NK-92 (cell line): ENCODE measurements around the gene DNAAF2.
"Not testable (repeated sequence)": the region's sequence is repeated elsewhere in the genome, so short reads cannot be mapped to it uniquely, and the experiment has no call there.

Source experiments
- DNase-seq: peaks from one replicate; lab custom pipeline; 2025; ENCODE audit not compliant: unreplicated experiment; lab: John Stamatoyannopoulos, UW

Gene DNAAF2

DNA sequence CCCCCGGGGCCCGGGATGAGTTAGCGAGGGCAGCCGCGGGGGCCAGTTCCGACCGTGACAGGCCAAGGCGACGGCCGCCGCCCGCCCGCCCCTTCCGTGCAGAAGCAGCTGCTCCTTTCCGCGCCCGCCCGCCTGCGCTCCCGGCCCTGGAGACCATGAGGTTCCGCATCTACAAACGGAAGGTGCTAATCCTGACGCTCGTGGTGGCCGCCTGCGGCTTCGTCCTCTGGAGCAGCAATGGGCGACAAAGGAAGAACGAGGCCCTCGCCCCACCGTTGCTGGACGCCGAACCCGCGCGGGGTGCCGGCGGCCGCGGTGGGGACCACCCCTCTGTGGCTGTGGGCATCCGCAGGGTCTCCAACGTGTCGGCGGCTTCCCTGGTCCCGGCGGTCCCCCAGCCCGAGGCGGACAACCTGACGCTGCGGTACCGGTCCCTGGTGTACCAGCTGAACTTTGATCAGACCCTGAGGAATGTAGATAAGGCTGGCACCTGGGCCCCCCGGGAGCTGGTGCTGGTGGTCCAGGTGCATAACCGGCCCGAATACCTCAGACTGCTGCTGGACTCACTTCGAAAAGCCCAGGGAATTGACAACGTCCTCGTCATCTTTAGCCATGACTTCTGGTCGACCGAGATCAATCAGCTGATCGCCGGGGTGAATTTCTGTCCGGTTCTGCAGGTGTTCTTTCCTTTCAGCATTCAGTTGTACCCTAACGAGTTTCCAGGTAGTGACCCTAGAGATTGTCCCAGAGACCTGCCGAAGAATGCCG lies 13.7 kb downstream of the DNAAF2 start:
- no peak for DNase-seq

DNA sequence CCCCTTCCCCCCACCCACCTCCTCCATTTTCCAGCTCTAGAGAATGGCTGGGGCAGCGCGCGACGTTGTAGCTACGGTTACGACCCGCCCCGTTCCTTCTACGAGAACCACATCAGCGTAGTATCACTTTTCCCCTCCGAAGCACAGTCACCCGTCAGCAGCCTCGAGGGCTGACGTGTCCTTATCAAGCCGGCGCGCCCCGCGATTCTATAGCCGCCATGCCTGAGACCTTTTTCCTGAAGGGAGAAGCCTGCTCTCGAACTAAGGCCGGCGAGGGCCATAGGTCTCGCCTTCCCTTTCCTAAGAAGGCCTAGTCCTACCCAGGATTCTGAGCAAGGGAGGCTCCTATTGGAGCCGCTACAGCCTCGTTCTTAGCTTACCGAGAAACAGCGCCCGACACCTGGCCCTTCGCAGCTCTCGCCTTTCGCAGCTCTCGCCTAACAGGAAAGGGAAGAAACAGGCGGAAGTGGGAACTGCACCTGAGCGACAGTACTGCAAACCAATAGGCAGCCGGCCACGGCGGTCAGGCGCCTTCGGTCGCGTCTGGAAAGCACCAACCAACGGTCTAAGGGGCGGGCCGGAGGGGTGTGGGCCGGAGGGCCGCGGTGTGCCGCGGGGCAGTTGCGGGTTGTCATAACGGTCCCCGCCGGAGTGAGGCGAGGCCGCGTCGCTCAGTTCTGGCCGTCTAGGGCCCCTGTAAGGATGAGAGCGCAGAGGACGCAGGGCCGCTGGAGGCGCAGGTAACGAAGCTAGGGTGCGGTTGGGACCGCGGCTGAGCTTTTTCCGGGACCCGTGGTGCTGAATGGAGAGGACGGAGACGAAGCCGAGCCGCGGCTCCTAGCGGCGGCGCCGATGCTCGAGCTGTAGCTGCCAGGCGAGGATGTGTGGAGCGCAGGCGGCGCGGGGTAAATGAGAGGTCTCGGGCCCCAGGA lies 14.6 kb downstream of the DNAAF2 start, which contains the start of the genes MGAT2 and RPL36AL:
TSS of gene MGAT2 (plus strand) at position 618 of the 932 bp plus-strand sequence. CDS start 470 bp downstream, outside the sequence.
TSS of gene RPL36AL (minus strand) at position 445 of the 932 bp plus-strand sequence. CDS start 1,522 bp downstream, outside the sequence.
- DNase-seq: peak; percentile 61

DNA sequence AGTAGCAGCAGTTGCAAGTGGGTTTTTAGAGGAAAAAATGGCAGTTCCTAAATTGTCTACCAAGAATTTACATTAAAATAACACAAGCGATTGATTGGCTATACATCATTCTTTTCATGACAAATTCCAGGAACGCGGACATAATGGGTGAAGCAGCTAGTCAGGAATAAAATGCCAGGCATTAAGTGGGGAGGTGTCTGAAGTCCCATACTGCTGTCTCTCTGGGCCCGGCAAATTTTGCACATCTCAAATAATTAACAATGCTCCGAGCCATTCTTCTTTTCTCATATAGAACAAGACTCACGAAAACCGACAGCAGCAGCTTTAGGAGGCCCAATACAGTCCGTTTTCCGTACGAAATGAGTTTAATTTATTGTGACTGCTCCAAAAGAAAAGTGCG lies 15.3 kb downstream of the DNAAF2 start:
- no peak for DNase-seq

DNA sequence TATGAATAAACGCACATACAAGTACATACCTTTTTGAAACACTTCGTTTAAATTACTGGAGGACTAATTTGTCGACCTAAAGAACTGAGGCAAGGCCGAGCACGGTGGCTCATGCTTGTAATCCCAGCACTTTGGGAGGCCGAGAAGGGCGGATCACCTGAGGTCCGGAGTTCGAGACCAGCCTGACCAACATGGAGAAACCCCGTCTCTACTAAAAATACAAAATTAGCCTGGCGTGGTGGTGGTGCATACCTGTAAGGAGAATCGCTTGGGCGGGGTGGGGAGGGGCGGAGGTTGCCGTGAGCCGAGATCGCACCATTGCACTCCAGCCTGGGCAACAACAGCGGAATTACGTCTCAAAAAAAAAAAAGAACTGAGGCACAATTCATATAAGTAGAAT lies 15.8 kb downstream of the DNAAF2 start:
- DNase-seq: not testable (repeated sequence)

DNA sequence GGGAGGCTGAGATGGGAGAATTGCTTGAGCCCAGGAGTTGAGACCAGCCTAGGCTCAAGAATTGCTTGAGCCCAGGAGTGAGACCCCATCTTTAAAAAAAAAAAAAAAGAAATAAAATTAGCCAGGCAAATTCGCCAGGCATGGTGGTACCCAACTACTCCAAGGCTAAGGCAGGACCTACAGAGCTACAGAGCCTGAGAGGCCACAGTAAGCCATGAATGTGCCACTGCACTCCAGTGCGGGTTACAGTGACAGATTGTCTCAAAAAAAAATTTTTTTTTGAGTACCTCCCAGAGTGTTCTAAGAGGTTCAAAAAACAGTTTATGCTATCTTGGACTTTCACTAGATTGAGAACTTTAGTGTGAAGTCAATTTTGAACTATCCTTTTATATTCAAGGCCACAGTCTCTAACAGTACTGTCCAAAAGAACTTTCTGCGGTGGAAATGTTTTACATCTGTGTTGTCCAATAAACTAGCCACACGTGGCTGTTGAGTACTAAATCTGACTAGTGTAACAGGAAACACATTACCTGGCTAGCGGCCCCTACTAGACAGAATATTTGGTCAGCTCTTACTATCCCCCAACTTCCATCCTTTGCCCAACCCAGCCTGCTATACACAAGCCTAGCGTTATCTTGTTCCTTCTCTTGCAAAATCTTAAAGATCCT lies 17.1 kb downstream of the DNAAF2 start:
- no peak for DNase-seq

DNA sequence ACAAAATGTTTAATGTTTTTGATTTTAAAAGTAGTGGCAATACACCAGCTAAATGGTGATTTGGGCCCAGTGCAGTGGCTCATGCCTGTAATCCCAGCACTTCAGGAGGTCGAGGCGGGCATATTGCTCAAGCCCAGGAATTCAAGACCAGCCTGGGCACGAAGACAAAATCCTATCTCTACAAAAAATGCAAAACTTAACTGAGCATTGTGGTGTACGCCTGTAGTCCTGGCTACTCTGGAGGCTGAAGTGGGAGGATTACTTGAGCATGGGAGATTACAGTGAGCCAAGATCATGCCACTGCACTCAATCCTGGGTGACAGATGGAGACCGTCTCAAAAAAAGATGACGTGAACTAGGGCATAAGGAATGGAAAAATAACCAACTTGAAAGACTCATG lies 19.3 kb downstream of the DNAAF2 start:
- no peak for DNase-seq

DNA sequence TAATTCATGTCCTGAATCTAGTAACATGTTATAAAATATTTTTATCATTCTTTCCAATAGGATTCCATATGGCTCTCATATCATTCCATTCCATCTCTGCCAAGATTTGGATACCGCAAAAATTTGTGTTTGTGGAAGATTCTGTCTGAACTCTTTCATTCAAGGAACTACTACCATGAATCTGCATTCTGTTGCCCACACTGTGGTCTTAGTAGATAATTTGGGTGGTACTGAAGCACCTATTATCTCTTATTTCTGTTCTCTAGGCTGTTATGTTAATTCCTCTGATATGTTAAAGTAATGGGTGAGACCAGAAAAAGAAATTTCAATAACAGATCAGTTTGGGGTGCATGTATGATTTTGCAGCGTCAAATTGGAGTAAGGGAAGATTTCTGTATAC lies 20.8 kb downstream of the DNAAF2 start:
- no peak for DNase-seq

DNA sequence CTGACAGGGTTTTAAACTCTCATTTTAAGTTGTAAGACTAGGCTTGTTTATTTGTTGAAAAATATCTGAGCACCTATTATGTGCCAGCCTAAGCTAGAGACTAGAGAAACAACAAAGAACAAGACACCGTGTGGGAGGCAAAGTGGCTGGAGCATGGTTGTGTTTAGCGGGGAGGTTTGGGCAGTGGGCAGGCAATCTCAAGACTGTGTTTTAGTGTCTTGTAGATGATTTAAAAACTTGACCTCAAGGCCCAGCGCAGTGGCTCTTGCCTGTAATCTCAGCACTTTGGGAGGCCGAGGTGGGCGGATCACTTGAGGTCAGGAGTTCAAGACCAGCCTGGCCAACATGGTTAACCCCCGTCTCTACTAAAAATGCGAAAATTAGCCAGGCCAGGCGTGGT lies 22.4 kb downstream of the DNAAF2 start:
- no peak for DNase-seq

DNA sequence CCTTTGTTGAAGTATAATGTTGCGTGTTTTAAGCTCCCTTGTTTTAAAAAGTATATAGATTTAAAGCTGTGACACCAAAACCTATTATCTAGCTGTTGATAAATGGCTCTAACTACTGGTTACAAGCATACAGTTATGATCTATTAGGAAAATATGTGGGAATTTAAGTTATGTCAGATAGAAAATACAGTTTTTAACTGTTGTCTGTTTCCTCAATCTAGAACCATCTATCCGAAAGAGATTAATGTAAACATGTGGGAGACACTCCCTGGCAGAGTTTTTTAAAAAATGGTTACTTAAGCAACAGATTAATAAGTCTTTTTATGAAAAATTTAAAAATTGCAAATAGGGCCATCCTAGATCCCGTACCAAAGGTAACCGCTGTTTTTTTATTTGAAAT lies 22.8 kb downstream of the DNAAF2 start:
- DNase-seq: no peak

DNA sequence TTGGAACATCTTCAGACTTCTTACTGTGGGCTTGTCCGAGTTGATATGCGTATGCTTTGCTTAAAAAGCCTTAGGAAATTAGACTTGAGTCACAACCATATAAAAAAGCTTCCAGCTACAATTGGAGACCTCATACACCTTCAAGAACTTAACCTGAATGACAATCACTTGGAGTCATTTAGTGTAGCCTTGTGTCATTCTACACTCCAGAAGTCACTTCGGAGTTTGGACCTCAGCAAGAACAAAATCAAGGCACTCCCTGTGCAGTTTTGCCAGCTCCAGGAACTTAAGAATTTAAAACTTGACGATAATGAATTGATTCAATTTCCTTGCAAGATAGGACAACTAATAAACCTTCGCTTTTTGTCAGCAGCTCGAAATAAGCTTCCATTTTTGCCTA lies 27.5 kb downstream of the DNAAF2 start:
- no peak for DNase-seq

DNA sequence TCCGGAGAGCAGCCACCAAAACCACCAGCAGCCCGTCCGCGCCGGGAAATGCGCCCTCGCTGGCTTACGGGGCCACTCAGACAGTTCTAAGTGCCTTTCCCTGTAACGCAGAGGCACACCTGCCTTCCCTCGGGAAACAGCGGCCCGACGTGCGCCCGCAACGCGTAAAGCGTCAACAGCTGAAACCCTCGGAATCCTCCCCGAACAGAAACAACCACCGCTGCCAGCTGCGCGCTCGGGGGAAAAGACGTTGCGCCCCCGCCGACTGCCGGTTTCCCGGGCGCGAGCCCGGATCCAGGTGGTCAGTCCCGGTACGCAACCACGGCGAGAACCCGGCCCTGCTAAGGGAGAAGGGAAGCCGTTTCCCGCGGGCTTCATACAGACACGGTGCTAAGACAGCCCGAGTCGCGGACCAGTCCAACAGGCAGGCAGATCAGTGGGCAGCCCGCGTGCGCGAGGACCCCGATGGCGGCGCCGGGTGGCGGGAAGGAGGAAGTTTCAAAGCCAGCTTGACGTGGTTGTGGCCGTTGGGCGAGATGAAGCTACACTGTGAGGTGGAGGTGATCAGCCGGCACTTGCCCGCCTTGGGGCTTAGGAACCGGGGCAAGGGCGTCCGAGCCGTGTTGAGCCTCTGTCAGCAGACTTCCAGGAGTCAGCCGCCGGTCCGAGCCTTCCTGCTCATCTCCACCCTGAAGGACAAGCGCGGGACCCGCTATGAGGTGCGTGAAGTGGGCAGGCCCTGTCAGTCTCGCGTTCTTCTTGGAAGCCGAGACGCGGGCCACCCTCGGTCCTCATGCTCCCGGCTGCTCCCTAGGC lies 36.4 kb downstream of the DNAAF2 start, which contains the start of gene LRR1:
TSS of gene LRR1 (plus strand) at position 456 of the 816 bp plus-strand sequence. CDS start at position 537, 81 bp downstream.
- no peak for DNase-seq

DNA sequence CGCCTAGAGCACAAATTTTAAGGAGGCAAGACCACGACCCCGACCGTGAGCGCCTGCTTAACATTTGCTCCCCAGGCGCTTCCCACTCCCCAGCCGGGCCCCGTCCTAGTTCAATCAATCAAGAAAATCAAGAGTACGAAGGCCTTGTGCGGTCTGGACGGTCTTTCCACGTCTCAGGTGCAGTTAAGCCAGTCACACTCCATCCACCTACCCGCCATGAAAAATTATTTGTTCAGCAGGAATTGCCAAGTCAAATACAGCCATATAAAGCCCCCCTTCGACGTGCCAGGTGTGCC lies 36.9 kb downstream of the DNAAF2 start:
- DNase-seq: no peak

DNA sequence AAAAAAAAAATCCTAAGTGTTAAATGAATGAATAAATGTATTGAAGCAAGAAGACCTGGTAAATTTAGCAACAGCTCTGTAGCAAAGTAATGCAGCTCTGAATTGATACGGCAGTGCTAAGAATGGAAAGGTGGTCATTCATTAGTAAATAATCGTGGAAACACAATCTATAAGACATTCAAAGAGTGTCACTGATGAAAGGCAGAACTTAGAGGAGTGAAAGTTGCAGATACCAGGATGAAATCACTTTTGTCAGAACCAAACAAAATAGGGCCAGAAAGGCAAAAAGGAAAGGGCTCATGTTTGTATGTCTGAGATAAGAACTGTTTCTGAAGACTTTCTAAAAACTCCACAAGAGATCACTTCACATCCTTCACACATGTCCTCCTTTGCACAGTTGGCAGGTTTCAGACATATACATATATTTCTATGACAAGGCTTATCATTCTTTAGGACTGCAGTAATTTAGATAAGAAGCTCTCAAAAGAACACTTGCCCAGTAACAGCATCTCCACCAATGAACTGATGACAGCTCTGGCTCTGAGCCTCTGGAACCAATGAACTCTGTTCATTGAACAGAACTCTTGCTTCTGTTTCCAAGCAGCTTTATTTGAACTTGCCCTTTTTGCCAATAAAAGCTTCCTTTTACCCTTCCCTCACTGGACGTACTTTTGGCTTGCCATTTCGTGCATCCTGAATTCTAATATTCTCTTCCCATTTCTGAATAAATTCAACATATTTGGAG lies 40.5 kb downstream of the DNAAF2 start:
- DNase-seq: no peak

DNA sequence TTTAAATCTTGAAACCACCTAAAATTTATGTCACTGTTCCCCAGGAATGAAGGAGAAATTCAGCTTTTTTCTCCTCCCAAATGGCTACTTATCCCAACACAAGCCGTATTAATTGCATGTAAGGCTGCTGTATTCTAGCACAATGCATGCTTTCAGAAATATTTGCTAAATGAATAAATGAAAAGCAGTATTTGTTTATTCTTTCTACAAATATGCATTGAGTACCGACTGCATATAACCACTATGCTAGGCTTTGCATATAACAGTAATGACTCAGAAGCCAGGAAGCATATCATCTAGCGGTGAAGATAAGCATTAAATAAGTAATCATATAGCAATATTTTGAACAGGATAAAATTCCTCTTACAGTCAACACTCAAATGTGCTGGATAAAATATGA lies 42.0 kb downstream of the DNAAF2 start:
- DNase-seq: no peak

DNA sequence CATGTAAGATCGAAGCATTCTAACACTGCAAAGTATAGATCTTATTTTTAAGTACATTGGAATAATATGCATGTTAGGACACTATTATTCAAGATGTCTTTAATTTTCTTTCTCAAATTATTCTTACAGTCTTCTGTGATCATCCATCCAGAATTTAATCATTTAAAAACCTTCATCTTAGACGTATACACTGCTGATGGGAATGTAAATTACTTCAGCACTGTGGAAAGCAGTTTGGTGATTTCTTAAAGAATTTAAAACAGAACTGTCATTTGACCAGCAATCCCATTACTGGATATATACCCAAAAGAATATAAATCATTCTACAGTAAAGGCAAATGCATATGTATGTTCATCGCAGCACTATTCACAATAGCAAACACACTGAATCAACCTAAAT lies 45.7 kb downstream of the DNAAF2 start:
- no peak for DNase-seq

DNA sequence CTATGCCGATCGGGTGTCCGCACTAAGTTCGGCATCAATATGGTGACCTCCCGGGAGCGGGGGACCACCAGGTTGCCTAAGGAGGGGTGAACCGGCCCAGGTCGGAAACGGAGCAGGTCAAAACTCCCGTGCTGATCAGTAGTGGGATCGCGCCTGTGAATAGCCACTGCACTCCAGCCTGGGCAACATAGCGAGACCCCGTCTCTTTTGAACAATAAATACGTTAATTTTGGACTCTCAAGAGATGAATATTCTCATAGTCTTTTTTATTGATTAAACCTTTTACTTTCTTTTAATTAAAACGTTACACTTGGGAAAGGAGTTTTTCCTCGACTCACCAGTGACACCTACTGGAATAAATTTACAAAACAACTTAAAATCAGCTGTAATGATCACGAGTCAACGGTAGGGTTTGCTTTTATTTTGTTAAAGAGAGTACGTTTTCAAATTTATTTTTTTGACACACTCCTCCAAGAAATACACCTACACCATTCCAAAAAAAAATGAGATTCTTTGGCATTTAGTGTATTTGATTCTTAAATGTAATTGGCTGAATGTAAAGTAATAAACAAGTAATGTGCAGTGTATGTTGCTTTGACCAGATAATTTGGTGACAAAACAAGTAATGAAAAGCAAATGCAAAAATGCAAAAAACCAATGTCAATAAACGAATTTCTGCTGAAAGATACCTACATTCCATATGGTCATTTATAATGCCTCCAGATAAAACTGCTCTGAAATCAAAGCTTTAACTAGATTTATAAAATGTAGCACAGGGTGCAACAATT lies 48.2 kb downstream of the DNAAF2 start:
- no peak for DNase-seq

DNA sequence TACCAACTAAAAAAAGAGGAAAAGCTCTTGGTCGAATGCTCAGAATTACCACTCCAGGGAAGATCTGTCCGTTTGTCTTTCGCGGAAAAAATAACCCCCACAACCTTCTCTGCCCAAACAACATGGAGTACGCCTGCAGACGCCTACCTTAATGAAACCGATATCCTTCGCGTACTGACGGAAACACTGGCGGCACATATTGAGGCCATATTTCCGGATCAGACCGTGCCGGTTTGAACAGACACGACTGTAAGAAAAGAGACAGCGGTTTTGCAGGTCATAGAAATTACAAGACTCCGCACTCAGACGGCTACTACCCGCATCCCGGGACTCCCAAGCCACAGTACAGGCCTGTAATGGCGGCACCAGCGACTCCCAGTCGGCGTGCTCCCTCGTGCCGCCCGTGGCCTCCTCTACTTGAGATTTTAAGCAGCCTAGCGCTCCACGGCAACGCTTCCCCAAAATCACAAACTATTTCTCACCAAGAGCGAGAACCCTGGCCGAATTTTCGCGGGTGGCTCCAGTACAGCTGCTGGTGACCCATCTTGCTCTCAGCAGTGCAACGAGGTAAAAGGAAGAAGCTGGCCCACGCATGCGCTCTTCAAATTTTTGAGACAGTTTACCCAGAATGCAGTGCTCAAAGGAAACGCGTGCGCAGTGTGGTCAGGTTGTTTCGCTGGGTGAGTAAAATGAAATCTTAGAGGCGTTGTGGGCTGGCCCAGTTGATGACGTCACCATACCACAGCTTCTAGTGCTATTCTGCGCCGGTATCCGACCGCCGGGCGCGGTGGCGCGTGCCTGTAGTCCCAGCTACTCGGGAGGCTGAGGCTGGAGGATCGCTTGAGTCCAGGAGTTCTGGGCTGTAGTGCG lies 49.0 kb downstream of the DNAAF2 start, which contains the start of gene RPS29:
TSS of gene RPS29 (minus strand) at position 578 of the 870 bp plus-strand sequence. CDS start at position 544, 34 bp downstream.
- DNase-seq: peak; percentile 87
